ENCODE results near the gene ECI2.

ECI2 gene

GRCh38 chr6:4167123-4167522 lies 31.7 kb upstream of the ECI2 start:
- H3K27ac ChIP-seq (ENCODE audit: low read depth, low read length) = no peak overlapping the region
- H3K9ac ChIP-seq (ENCODE audit: low read depth, low read length) = no peak overlapping the region
- H3K4me1 ChIP-seq (ENCODE audit: insufficient read depth, low read length) = peaks cover 22% of the 10 kb centered on the region
- no peak overlapping the region for H3K4me3 ChIP-seq (ENCODE audit: low read length)
- 96% methylated on average over 6 of the region's 6 CpGs for WGBS
- no peaks in the 10 kb centered on the region for H3K36me3 ChIP-seq (ENCODE audit: insufficient read depth, low read length)
- H3K27me3 ChIP-seq (ENCODE audit: insufficient read depth, low read length) = no peaks in the 10 kb centered on the region
- peaks cover 11% of the 10 kb centered on the region; the same call in 1 of the 2 replicates for H3K9me3 ChIP-seq (ENCODE audit: insufficient read depth, low read depth, low read length)

GRCh38 chr6:4164456-4164855 lies 29.1 kb upstream of the ECI2 start:
- no peak overlapping the region for H3K9ac ChIP-seq (ENCODE audit: low read depth, low read length)
- H3K27ac ChIP-seq (ENCODE audit: low read depth, low read length) = no peak overlapping the region
- H3K9me3 ChIP-seq (ENCODE audit: insufficient read depth, low read depth, low read length) = peaks cover 11% of the 10 kb centered on the region; the same call in 1 of the 2 replicates
- no peaks in the 10 kb centered on the region for H3K36me3 ChIP-seq (ENCODE audit: insufficient read depth, low read length)
- WGBS = 94% methylated on average over 6 of the region's 6 CpGs
- H3K4me3 ChIP-seq (ENCODE audit: low read length) = no peak overlapping the region
- peaks cover 10% of the 10 kb centered on the region; the same call in 1 of the 2 replicates for H3K4me1 ChIP-seq (ENCODE audit: insufficient read depth, low read length)
- H3K27me3 ChIP-seq (ENCODE audit: insufficient read depth, low read length) = no peaks in the 10 kb centered on the region

- no peaks in the 10 kb centered on the region for H3K36me3 ChIP-seq (ENCODE audit: insufficient read depth, low read length)
- WGBS = 93% methylated on average over 3 of the region's 4 CpGs
- H3K4me3 ChIP-seq (ENCODE audit: low read length) = no peak overlapping the region
- H3K27me3 ChIP-seq (ENCODE audit: insufficient read depth, low read length) = no peaks in the 10 kb centered on the region
- no peak overlapping the region for H3K9ac ChIP-seq (ENCODE audit: low read depth, low read length)
- peaks cover 6% of the 10 kb centered on the region; the same call in 1 of the 2 replicates for H3K4me1 ChIP-seq (ENCODE audit: insufficient read depth, low read length)
- H3K27ac ChIP-seq (ENCODE audit: low read depth, low read length) = no peak overlapping the region
- peaks cover 11% of the 10 kb centered on the region; the same call in 1 of the 2 replicates for H3K9me3 ChIP-seq (ENCODE audit: insufficient read depth, low read depth, low read length)
Measured at GRCh38 chr6:4164117-4164442, 28.7 kb upstream of the ECI2 start.

GRCh38 chr6:4163408-4164116 lies 28.2 kb upstream of the ECI2 start:
- Histone ChIP-seq H3K9ac (ENCODE audit: low read depth, low read length) (no peak overlapping the region), H3K9me3 (ENCODE audit: insufficient read depth, low read depth, low read length) (peaks cover 11% of the 10 kb centered on the region; the same call in 1 of the 2 replicates)
- 94% methylated on average over 10 of the region's 10 CpGs for WGBS

GRCh38 chr6:4162370-4162769 lies 27.0 kb upstream of the ECI2 start:
- Histone ChIP-seq H3K9ac (ENCODE audit: low read depth, low read length) (no peak overlapping the region), H3K9me3 (ENCODE audit: insufficient read depth, low read depth, low read length) (peaks cover 1% of the 10 kb centered on the region; the same call in 1 of the 2 replicates), H3K4me1 (ENCODE audit: insufficient read depth, low read length) (no peaks in the 10 kb centered on the region), H3K27ac (ENCODE audit: low read depth, low read length) (no peak overlapping the region), H3K36me3 (ENCODE audit: insufficient read depth, low read length) (no peaks in the 10 kb centered on the region), H3K4me3 (ENCODE audit: low read length) (no peak overlapping the region), H3K27me3 (ENCODE audit: insufficient read depth, low read length) (no peaks in the 10 kb centered on the region)
- WGBS = 76% methylated on average over 1 of the region's 1 CpG

More at GRCh38 chr6:4163408-4164116, 28.2 kb upstream of the ECI2 start:
- no peaks in the 10 kb centered on the region for H3K36me3 ChIP-seq (ENCODE audit: insufficient read depth, low read length)
- no peaks in the 10 kb centered on the region for H3K27me3 ChIP-seq (ENCODE audit: insufficient read depth, low read length)
- peaks cover 1% of the 10 kb centered on the region; the same call in 1 of the 2 replicates for H3K4me1 ChIP-seq (ENCODE audit: insufficient read depth, low read length)
- H3K27ac ChIP-seq (ENCODE audit: low read depth, low read length) = no peak overlapping the region
- H3K4me3 ChIP-seq (ENCODE audit: low read length) = no peak overlapping the region

- no peaks in the 10 kb centered on the region for H3K9me3 ChIP-seq (ENCODE audit: insufficient read depth, low read depth, low read length)
- no peaks in the 10 kb centered on the region for H3K27me3 ChIP-seq (ENCODE audit: insufficient read depth, low read length)
- H3K4me1 ChIP-seq (ENCODE audit: insufficient read depth, low read length) = no peaks in the 10 kb centered on the region
- H3K4me3 ChIP-seq (ENCODE audit: low read length) = no peak overlapping the region
- H3K36me3 ChIP-seq (ENCODE audit: insufficient read depth, low read length) = no peaks in the 10 kb centered on the region
- H3K27ac ChIP-seq (ENCODE audit: low read depth, low read length) = no peak overlapping the region
- WGBS = 97% methylated on average over 7 of the region's 7 CpGs
- H3K9ac ChIP-seq (ENCODE audit: low read depth, low read length) = no peak overlapping the region
Measured at GRCh38 chr6:4159491-4159890, 24.1 kb upstream of the ECI2 start.

GRCh38 chr6:4157506-4157905 lies 22.1 kb upstream of the ECI2 start:
- H3K27ac ChIP-seq (ENCODE audit: low read depth, low read length) = no peak overlapping the region
- 92% methylated on average over 12 of the region's 12 CpGs for WGBS
- H3K4me1 ChIP-seq (ENCODE audit: insufficient read depth, low read length) = peaks cover 3% of the 10 kb centered on the region; the same call in 1 of the 2 replicates
- no peaks in the 10 kb centered on the region for H3K36me3 ChIP-seq (ENCODE audit: insufficient read depth, low read length)
- H3K4me3 ChIP-seq (ENCODE audit: low read length) = no peak overlapping the region
- no peaks in the 10 kb centered on the region for H3K9me3 ChIP-seq (ENCODE audit: insufficient read depth, low read depth, low read length)
- no peak overlapping the region for H3K9ac ChIP-seq (ENCODE audit: low read depth, low read length)
- no peaks in the 10 kb centered on the region for H3K27me3 ChIP-seq (ENCODE audit: insufficient read depth, low read length)

GRCh38 chr6:4155848-4156466 lies 20.6 kb upstream of the ECI2 start:
- Histone ChIP-seq H3K9ac (ENCODE audit: low read depth, low read length) (no peak overlapping the region), H3K9me3 (ENCODE audit: insufficient read depth, low read depth, low read length) (no peaks in the 10 kb centered on the region), H3K27me3 (ENCODE audit: insufficient read depth, low read length) (no peaks in the 10 kb centered on the region), H3K36me3 (ENCODE audit: insufficient read depth, low read length) (no peaks in the 10 kb centered on the region), H3K4me1 (ENCODE audit: insufficient read depth, low read length) (peaks cover 10% of the 10 kb centered on the region), H3K27ac (ENCODE audit: low read depth, low read length) (no peak overlapping the region), H3K4me3 (ENCODE audit: low read length) (no peak overlapping the region)
- 14% methylated on average over 6 of the region's 6 CpGs for WGBS

GRCh38 chr6:4153514-4153985 lies 18.2 kb upstream of the ECI2 start:
- H3K4me1 ChIP-seq (ENCODE audit: insufficient read depth, low read length) = peaks cover 10% of the 10 kb centered on the region
- H3K27ac ChIP-seq (ENCODE audit: low read depth, low read length) = no peak overlapping the region
- 94% methylated on average over 5 of the region's 6 CpGs for WGBS
- H3K9me3 ChIP-seq (ENCODE audit: insufficient read depth, low read depth, low read length) = no peaks in the 10 kb centered on the region
- H3K36me3 ChIP-seq (ENCODE audit: insufficient read depth, low read length) = no peaks in the 10 kb centered on the region
- H3K9ac ChIP-seq (ENCODE audit: low read depth, low read length) = peak overlapping the region; percentile 30; the same call in 1 of the 2 replicates
- H3K4me3 ChIP-seq (ENCODE audit: low read length) = no peak overlapping the region
- no peaks in the 10 kb centered on the region for H3K27me3 ChIP-seq (ENCODE audit: insufficient read depth, low read length)

- no peaks in the 10 kb centered on the region for H3K27me3 ChIP-seq (ENCODE audit: insufficient read depth, low read length)
- no peaks in the 10 kb centered on the region for H3K4me1 ChIP-seq (ENCODE audit: insufficient read depth, low read length)
- no peak overlapping the region for H3K4me3 ChIP-seq (ENCODE audit: low read length)
- no peaks in the 10 kb centered on the region for H3K9me3 ChIP-seq (ENCODE audit: insufficient read depth, low read depth, low read length)
- H3K36me3 ChIP-seq (ENCODE audit: insufficient read depth, low read length) = no peaks in the 10 kb centered on the region
- no peak overlapping the region for H3K9ac ChIP-seq (ENCODE audit: low read depth, low read length)
- H3K27ac ChIP-seq (ENCODE audit: low read depth, low read length) = no peak overlapping the region
- WGBS = no CpG with 5 or more reads among the region's 2 CpGs
Measured at GRCh38 chr6:4145083-4145482, 9.7 kb upstream of the ECI2 start.

- H3K9ac ChIP-seq (ENCODE audit: low read depth, low read length) = no peak overlapping the region
- H3K36me3 ChIP-seq (ENCODE audit: insufficient read depth, low read length) = no peaks in the 10 kb centered on the region
- no peaks in the 10 kb centered on the region for H3K9me3 ChIP-seq (ENCODE audit: insufficient read depth, low read depth, low read length)
- no peaks in the 10 kb centered on the region for H3K27me3 ChIP-seq (ENCODE audit: insufficient read depth, low read length)
- 91% methylated on average over 3 of the region's 3 CpGs for WGBS
- peaks cover 4% of the 10 kb centered on the region; the same call in 1 of the 2 replicates for H3K4me1 ChIP-seq (ENCODE audit: insufficient read depth, low read length)
- H3K27ac ChIP-seq (ENCODE audit: low read depth, low read length) = no peak overlapping the region
- no peak overlapping the region for H3K4me3 ChIP-seq (ENCODE audit: low read length)
Measured at GRCh38 chr6:4139272-4139671, 3.9 kb upstream of the ECI2 start.

Measured in HUES64 (cell line).